8988T (cell line): ENCODE measurements around the gene LRIT1.
A peak's percentile ranks its signal among the peaks of the same experiment; 100 is the strongest.

Experiments
- DNase-seq: peaks from one replicate; pipeline ENCODE4 v3.0.0; 2011

Gene LRIT1

DNA sequence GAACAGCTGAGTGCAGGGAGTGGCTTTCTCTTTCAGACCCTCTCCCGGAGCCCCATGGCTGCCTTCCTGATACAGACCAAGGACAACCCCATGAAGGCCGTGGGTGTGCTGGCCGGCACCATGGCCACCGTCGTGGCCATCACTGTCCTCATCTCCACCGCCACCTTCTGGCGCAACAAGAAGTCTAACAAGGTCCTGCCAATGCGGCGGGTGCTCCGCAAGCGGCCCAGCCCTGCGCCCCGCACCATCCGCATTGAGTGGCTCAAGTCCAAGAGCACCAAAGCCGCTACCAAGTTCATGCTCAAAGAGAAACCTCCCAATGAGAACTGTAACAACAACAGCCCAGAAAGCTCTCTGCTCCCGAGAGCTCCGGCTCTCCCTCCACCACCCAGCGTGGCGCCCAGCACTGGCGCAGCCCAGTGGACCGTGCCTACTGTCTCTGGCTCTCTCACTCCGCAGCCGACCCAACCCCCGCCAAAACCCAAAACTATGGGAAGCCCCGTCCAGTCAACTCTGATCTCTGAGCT lies 27.2 kb downstream of the LRIT1 start:
- DNase-seq, result no peak

DNA sequence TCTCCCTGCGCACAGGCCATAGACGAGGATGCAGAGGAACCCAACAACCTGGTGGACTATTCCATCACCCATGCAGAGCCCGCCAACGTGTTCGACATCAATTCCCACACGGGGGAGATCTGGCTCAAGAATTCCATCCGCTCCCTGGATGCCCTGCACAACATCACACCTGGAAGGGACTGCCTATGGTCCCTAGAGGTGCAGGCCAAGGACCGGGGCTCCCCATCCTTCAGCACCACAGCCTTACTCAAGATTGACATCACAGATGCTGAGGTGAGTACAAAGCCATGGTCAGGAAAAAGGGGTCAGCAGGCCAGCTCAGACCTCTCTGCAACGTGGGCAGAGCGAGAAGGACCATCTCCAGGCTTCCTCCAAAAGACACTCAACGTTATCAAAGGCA lies 28.3 kb downstream of the LRIT1 start:
- DNase-seq, result no peak

- no peak for DNase-seq
These were observed 29.3 kb downstream of the LRIT1 start for GRCh38 chr10:84212014-84212413.

DNA sequence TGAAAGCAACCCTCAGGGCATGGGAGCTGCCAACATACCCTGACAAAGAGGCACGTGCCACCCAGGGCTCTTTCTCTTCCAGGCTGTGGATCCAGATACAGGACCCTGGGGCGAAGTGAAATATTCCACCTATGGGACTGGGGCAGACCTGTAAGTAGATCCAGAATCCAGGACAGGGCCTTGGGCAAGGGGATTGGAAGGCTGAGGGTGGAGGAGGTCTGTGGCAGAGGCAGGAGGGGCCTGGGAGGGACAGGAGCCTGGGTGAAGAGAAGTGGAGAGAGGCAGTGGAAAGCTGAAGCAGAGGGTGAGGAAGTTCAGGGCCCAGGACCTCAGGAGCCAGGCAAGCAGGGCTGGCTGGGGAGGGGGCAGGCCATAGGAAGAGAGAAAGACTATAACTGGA lies 29.8 kb downstream of the LRIT1 start:
- no peak for DNase-seq

- DNase-seq, result no peak
These were observed 33.3 kb downstream of the LRIT1 start for GRCh38 chr10:84208023-84208422.

- DNase-seq, result no peak
These were observed 35.4 kb downstream of the LRIT1 start for GRCh38 chr10:84205853-84206525.

DNA sequence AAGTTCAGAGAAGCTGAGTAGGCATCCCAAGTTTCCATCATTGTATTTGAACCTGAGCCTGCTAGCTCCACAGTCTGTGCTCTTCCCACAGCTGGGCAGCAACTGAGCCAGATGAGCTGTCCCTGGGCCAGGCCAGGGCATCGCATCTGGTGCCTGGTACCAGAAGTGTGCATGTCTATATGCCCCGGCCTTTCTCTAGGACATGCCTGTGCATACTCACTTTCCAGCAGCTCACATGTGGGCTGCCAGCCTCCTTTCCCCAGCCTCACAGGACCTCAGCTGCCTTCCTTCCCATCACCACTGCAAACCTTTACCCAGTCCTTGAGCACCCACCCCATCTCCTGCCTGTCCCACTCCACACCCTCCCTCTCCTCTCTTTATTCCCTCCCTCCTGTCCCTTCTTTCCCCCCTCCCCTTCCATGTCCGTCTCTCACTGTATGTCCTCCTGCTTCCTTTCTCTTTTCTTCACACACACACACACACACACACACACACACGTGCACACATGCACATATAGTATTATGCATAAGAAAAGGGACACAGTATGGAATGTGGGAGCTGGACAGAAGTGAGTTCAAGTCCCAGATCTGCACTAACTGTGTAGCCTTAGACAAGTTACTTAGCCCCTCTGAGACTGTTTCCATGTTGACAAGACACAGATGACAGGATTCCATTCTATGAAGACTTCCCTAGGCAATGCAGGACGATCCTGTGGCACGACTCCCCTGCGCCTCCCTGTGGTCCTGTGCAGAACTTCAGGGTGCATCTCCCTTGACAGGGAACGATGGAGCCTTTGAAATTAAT lies 36.1 kb downstream of the LRIT1 start:
- DNase-seq, result peak; percentile 75

GRCh38 chr10:84204610-84205009 lies 36.7 kb downstream of the LRIT1 start:
- DNase-seq, result no peak

- DNase-seq, result peak; percentile 83
These were observed 37.2 kb downstream of the LRIT1 start for GRCh38 chr10:84204122-84204521.

DNA sequence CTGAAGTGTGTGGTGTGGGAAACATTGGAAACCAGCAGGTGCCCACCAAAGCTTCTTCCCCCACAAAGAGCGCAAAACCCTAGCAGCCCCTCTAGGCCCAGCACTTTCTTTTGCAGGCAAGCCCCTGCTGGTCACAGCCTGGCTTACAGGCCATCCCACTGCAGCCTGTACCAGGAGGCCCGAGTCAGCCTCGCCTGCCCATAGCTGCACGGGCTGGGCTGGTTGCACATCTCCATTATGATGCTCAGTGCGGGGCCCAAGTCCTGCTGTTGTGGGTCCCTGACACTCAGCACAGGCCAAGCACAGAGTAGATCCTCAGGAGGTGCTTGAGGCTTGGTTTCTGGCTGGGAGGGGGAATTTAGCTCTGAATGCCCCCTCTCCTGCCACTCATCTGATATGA lies 39.0 kb downstream of the LRIT1 start:
- no peak for DNase-seq

DNA sequence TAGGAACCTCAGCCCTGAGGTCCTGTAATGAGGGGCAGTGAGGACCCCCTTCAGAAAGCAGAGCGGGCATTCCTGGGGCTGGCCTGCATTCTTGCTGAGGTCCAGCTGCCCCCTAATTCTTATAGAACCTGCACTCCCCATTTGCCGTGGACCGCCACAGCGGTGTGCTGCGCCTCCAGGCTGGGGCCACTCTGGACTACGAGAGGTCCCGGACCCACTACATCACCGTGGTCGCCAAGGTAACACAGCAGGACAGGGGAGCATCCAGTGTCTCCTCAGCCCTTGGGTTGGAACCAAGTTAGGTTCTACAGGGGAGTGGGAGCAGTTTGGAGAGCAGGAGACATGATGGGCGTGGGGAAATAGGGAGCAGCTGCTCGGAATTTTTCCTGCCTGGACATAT lies 39.7 kb downstream of the LRIT1 start:
- DNase-seq, result no peak

DNA sequence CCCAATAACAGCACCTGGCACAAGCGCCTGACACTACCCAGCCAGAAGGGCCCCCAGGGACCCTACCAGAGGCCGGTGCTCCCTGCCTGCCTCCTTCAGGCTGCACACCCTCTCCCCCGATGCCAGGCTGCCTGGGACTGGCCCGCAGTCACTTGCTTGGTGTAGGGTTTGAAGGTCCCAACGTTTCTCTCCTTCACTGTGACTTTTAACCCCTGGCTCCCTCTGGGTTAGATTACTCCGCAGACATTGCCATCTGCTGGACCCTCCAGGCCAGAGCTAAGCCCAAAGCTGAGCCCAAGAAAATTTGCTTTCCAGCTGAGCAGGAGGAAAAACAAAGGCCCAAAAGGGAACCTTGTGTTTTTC lies 40.1 kb downstream of the LRIT1 start:
- DNase-seq, result no peak

DNA sequence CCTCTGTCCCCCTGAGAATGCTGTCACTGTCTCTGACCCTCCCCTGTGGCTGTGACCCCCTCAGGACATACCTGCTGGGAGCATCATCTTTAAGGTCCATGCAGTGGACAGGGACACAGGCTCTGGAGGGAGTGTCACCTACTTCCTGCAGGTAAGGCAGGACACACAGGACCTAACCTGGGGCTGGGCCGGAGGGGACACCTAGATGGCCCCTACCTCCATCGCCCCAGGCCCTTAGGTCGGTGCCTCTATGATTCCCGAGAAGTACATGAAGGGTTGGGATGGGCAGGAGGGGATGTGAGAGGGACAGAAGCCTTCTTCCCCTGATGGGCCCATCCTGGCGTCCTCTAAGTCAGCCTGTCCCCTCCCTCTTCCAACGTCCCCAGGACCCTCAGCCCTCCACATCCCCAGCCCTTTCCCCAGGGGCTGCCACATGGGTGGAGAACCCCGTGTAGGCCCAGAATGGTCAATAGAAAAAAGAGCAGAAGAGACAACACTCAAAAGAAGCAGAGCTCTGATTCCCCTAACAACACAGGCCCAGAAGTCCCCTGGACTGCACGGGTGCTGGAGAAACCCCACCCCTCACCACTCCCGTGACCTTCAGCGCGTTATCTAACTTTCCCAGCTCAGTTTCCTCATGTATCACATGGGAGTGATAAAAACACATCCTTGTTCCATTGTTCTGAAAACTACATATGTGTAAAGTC lies 40.7 kb downstream of the LRIT1 start:
- no peak for DNase-seq

GRCh38 chr10:84198206-84198915 lies 43.0 kb downstream of the LRIT1 start:
- DNase-seq, result no peak

- no peak for DNase-seq
These were observed 43.7 kb downstream of the LRIT1 start for GRCh38 chr10:84197643-84198042.

DNA sequence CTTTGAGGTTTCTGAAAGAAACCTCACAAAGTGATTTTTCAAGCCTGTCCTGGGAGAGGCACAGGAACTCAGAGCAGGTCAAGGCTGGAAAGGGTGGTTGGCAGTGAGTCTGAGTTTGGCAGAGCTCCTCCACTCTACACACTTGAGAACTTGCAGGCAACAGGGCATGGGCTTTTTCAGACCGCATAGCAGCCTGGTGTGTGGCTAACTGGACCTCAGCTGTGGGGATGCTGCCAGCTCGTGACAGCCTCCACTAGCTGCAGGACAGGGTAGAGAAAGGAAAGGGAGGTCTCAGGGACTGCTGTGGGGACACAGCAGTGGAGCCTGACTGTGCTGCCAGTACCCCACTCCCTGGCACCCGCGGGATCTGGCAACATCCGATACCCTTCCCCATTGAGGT lies 44.4 kb downstream of the LRIT1 start:
- no peak for DNase-seq

- no peak for DNase-seq
These were observed 45.3 kb downstream of the LRIT1 start for GRCh38 chr10:84196083-84196482.

GRCh38 chr10:84195044-84195830 lies 46.1 kb downstream of the LRIT1 start:
- DNase-seq, result no peak

GRCh38 chr10:84194424-84195043 lies 46.8 kb downstream of the LRIT1 start, which contains the start of gene CDHR1:
Gene CDHR1, plus strand, starts transcription at chr10:84194537. Its CDS starts 224 bp downstream, at chr10:84194761.
- no peak for DNase-seq

GRCh38 chr10:84193846-84194423 lies 47.4 kb downstream of the LRIT1 start:
- no peak for DNase-seq

DNA sequence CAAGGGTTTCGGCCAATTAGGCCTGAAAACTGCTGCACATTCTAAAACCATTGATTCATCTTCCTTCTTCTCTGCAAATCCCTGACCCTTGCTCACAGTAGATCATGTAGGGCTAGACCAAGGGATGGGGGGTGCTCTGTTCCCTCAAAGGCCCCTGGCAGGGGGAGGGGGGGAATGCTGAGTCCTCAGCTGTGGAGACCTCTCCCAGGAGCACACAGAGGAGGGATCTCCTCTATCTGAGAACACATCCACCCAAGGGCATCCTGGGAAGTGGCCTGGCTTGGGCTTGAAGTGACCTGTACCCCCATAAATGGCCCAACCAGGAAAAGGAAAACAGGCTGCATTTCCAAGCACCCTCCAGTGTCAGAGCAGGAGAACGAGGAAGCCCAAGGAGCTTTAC lies 48.0 kb downstream of the LRIT1 start:
- no peak for DNase-seq
